GM18511 (cell line): ENCODE measurements around the gene ZDHHC11.
"Not testable (repeated sequence)": the region's sequence is repeated elsewhere in the genome, so short reads cannot be mapped to it uniquely, and the experiment has no call there.

ENCODE experiments used
- ATAC-seq: cut with Tn5 transposase; IDR thresholded peaks from one replicate; pipeline ENCODE4 v1.9.1; 2021; ENCODE audit warnings: mild to moderate bottlenecking, moderate library complexity; ENCODE audit not compliant: unreplicated experiment

Gene ZDHHC11

DNA sequence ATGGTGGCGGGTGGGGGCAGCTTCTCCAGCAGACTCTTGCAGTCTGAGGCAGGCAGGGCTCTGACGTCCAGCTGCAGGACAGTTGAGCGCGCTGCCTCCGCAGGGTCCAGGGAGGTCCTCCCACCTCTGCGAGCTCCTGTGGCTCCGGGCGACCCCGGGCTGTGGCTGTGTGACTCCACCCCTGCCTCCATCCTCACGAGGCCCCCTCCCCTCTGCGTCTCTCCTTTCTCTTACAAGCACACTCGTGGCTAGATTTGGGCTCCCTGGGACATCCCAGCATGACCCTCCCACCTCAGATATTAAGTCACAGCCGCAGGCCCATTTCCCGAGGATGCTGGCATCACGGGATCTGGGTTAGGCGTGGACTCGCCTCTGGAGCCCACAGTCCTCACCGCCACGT lies 100.6 kb downstream of the ZDHHC11 start:
- not testable (repeated sequence) for ATAC-seq

DNA sequence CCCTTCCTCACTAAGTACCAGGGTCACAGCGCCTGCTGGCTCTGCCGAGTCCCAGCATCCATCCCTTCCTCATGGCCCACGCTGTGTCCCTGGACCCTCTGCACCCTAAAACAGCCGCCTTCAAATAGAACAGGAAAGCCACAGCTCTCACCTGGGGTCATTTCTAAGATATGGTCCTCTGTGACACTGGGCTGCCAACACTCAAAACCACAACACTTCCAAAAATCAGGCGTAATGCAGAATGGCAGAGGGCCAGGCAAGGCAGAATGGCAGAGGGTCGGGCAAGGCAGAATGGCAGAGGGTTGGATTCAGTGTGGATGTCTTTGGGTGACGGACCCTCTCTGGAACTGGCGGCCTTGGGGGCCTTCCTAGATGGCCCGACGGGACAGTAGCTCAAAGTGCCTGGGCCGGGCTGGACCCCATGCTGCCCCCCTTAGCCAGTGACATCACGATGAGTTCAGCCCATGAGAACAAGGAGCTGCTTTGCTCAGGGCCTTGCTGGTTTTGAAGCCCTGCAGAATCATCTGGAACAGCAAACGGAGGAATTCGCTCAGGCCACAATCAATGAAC lies 101.6 kb downstream of the ZDHHC11 start:
- ATAC-seq, result no peak

DNA sequence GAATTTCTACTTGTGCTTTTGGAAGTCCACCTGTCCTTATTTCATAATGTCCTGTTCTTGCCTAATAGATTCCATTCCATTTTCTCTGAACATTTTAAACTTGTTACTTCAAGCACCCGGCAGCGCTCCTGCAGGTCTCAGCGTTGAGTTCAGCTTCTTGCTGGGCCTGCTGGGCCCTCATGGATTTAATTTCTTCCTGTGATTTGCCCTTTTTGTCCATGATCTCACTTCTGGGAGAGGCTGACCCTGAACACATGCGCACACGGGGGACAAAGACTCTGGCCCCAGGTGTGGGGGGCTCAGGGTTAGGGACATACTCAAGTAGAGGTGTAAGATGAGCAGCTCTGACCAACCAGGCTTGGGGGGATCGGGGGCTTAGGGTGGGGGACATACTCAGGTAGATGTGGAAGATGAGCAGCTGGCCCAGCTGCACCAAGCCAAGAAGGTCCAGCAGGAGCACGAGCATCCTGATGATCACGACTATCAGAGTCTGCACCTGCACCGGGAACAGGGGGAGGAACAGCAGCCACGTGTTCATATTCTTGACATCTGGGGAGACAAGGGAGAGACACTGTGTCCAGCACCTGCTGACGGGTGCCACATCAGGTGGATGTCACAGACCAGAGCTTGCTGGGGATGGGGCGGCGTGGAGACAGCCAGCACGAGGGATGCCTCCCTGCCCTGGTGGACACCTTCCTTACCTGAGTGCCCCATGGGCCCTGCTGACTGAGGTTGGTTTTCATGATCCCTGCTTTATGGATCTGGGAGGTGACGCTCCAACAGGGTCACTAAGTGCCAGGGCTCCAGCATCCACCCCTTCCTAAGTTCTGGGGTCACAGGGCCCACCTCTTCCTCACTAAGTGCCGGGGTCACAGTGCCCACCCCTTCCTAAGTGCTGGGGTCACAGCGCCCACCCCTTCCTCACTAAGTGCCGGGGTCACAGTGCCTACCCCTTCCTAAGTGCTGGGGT lies 102.5 kb downstream of the ZDHHC11 start:
- ATAC-seq, result not testable (repeated sequence)

DNA sequence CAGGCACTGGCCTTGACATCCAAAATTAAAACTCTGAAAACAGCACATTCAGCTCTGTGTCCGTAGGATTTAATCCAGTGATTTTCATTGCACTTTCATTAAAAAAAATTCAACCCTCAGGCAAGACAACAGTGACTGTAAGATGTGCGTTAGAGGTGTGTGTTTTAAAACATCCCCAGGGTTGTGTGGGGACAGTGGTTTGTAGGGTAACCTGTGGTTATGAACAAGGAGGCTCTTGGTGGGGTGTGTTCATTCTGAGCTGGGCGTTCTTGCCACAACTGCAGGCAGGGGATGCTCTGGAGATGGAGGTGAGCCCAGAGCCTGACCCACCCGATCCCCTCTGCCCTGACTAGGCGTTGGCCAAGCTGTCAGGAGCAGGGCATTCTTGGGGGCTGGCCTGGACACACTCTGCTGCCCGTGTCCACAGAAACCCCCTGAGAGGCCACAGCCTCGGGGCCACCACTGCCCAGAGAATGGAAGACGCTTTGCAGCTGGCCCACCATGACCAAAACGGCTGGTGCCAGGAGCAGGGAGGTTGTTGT lies 103.4 kb downstream of the ZDHHC11 start:
- ATAC-seq, result not testable (repeated sequence)

DNA sequence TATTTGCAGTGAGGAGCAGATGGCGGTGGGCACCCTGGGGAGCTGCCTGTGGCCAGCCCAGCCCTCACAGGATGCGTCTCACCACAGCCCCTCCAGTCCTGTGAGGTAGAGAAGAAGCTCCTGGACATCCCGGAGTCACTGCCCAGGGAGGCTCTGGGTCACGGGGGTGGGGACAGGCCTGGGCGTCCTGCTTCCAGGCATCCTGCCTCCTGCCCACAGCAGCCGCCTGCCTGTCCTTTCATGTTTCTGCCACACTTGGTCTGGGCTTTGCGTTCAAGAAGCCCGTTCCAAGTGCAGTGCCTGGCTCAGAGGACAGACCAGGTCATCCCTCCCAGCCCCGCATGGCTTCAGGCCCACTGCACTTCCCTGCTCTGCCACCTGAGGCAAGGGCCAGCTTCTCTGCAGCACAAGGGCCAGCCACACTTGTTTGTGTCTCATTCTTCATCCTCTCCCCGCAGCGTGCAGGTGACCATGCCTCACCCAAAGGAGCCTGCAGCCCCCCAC lies 104.5 kb downstream of the ZDHHC11 start:
- no peak for ATAC-seq
